NCI-H2107 (cell line): ENCODE data around the gene ICAM2.

Experiments
- DNase-seq: peaks from one replicate; lab custom pipeline; 2025; lab: John Stamatoyannopoulos, UW

Gene ICAM2

DNA sequence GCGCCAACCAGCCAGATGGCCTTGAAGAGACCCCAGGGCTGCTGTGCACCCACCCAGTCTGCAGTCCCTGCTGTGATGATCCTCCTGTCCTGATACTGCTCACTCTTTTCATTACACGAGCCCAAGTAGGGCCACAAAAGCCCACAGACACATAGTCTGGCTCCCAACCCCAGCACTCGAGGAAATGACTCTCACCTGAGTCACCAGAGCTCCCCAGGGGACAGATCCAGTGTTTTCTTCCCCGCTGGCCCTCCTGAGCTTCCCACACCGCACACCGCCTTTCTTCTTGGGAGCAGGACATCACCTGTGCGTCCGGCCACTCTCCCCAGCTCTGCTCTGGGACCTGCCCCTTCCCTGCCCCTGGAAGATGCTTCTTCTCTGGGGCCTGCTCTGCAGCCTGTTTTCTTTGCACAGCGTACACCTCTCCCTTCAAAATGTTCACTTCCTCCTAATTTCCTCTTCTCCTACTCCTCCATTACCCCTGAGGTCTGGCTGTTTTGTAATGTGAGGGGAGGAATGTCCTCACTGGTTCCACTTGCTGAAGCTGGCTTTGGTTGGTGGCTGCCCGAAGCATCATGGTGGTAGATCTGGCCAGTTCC, 45.7 kb downstream of the ICAM2 start:
- DNase-seq = no peak

DNA sequence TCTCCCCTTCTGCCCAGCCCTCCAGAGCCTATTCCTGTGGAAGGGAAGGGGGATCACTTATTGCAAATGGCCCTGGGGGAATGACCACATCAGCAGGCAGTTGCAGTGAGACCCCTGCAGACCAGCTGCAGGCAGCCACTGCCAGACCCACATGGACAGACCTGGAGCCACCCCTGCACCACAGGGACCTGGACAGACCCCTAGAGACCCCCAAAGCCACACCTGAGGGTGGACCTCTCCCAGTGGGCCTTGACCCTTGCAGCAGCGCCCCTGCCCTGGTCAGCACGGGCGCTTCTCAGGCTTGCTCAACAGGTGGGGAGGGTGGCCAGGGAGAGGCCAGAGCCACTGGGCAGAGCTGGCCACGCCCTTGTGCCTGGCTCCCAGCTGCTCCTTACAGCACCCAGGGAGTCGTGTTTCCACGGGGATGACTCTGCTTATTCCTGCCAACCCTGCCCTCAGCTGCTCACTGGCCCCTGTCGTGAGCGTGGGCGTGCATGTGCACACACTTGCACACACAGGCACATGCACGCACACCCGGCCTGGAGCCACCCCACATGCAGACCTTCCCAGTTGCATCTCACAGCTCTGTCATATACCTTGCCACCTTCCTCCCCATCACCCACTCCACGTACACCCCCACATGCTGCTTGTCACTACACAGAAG, 46.4 kb downstream of the ICAM2 start:
- no peak for DNase-seq

DNA sequence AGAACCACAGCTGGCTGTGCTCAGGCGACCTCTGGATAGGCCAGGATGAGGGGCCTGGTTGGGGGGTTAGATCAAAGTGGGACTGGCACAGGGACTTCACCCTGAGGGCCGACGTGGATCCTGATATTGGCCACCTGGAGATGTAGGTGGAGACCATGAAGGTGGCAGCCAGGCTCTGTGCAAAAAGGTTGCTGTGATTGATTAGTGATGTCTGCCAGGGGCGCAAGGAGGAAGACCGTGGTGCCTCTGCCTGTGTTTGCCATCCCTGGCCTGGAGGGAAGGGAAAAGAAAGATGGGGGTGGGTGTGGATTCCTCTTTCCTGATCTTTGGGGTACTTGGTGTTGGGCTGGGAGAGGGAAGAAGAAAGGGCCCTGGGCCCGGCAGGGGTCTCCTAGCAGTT, 47.2 kb downstream of the ICAM2 start:
- DNase-seq = no peak

DNA sequence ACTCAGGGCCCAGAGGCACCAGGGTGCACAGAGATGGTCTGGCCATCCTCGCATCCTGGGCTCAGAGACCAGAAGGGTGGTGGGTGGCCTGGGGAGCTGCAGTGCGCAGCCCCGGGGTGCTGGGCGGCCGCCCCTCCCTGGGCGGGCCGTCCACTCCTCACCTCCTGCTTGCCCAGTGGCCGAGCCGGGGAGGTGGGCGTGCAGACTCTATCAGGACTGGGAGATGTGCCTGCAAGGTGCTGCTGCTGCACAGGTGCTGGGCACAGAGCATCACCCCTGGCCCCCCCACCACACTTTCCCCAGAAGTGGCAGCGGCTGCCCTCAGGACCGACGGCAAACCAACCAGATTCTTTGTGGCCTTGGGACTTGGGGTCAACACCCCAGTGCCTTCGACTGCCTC, 47.6 kb downstream of the ICAM2 start, which contains the start of gene SCN4A:
Gene SCN4A, minus strand, starts transcription at position 123 of the 400 bp plus-strand sequence. Its CDS starts 77 bp downstream, at position 46.
- DNase-seq = no peak

DNA sequence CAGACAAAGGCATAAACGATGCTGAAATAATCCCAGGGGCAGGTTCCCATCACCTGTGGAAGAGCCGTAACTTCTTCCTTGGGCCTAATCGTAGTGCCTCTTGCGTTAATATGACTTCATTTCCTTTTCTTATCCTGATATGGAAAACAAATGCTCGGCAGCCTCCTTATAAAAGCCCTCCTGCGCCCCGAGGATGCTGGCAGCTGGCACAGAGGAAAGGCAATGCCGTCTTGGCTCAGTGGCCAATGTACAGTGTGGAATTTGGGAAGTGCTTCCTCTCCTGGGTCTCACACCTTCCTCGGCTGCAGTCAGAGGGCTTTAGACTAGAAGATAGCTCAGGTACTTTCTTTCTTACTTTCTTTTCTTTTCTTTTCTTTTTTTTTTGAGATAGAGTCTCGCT, 51.2 kb downstream of the ICAM2 start:
- no peak for DNase-seq

DNA sequence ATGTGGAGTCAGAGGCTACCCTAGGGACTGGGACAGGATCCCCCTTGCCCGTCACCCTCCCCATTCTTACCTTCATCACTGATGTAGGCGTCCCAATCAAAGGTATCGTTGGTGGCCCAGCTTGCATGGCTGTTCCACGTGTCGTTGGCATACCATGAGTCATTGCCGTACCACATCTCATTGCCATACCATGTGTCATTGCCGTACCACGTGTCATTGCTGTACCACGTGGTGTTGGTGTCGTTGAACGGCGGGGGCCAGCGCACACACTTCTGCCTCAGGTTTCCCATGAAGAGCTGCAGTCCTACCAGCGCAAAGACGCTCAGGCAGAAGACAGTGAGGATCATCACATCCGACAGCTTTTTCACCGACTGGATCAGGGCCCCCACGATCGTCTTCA, 52.5 kb downstream of the ICAM2 start:
- DNase-seq = no peak

DNA sequence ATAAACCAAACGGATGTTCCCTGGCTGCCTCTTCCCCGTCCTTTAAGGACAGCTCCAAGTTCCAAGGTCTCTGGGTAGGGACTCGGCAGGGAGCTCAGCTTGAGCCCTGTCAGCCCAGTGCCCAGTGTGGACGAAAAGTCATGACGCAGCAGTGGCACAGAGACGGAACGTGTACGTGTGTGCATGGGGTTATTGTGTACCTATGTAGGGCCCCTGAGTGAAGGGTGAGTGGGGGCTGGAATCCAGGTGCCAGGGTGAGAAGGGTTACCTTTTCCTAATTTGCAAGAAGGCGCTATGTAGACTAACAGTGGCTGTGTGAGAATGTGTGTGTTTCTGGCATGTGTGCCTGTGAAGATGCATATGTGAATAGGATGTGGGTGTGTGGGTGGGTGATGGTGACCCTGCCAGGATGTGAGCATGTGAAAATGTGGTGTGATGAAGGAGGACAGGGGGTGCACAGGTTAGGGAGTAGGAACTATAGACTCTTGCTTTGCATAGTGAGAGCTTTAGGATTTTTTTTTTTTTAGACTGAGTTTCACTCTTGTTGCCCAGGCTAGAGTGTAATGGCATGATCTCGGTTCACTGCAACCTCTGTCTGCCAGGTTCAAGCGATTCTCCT, 53.7 kb downstream of the ICAM2 start:
- no peak for DNase-seq

DNA sequence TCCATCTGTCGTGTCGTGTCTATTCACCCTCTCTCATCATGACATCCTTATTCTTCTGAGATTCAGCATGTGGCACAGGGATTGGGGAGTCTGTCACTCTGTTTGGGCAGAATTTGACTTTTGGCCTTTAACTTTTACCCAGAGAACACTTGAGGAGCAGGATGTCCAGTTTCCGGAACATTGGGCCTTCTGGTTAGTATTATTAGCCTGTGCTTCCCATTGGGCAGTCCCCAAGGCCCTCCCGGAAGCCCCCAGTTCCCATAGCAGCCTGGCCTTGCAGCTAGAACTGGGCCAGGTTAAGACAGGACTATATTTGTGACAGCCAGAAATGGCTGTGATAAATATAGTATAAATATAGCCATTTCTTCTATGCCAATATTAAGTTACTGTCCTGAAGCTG, 57.3 kb downstream of the ICAM2 start:
- DNase-seq = no peak

DNA sequence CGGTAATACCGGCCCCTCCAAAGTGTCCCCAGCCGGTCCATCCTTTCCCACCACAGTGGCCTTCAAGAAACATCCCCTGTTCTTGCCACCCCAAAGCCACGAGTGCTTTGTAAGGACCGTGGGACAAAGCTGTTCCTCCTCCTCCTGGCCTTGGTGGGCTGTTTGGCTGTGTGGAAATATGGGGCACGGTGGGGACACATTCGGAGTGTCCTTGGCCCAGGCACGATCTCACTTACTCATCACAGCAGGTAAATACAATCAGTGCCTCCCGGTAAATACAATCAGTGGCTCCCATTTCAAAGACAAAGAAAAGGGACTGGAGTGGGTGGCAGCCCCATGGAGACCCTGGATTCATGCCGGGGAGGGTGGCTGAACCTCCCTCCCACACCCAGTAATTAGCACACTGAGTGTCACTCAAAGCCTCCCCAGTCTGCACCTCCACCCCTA, 58.1 kb downstream of the ICAM2 start:
- DNase-seq = no peak

DNA sequence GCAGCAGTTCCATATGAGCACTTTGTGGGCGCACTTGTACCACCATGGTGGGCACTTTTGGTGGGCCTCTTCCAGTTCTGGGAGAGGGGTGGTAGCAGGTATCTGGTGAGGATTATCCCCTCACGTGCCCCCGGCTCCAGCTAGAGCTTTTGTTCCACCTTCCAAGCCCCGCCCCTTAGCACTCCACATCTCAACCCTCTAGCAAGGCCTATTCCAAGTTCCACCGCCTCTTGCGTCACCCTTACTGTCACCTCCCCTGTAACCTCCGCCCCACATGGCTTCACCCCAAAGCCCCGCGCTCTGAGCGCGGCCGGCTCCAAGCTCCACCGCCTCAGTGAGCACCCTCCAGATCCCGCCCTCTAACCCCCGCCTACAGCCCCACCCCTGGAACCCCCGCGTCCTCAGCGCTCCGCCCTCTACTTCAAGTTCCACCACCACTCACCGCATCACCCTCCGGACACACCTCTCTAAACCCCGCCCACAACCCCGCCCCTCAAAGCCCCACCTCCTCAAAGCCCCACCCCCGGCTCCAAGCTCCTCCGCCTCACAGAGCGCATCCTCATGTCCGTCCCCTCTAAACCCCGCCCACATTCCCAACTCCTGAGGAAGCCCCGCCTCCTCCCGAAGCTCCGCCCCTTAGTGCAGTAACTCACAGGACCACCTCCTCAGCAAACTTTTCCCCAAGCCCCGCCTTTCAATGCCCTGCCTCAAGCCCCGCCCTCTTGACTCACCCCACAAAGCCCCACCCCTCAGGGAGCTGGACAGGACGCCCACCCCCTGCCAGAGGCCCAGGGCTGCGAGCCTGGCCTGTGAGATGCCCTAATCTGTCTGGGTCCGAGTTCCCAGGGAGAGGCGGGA, 58.8 kb downstream of the ICAM2 start:
- no peak for DNase-seq

DNA sequence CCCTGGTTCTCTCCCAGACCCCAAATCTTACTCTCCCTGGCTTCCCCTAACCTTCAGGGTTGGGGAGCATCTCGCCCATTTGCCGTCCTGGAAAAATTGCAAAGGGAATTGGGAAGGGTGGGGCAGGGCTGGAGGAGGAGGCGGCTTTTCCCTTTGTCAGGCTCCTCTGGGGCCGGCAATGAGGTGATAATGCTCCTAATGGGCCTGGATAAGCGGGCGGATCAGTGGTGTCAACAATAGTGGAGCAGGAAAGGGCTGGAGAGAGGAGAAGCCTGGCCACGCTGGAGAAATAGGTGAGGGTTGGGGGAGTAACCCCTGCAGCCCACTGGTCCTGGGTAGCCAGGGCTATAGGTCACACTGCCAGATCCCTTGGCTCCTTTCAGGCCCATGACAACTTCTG, 60.0 kb downstream of the ICAM2 start:
- DNase-seq = no peak

DNA sequence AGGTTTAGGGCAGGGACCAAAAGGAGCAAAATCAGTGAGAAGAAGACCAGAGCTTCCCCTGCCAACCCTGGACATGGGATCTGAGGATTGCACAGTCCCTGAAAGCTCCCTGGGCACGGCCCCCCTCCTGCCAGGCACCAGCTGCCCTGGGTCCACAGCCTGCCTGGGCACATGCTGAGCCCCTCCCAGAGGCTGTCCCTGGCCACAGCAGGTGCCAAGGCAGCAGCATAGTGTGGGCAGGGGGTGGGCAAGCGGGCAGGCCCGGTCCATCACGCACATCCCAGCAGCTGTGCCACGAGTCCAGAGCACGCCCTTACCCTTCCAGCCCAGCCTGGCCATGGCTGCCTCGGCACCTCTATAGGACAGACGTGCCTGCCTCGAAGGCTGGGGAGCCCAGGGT, 60.4 kb downstream of the ICAM2 start:
- DNase-seq = no peak

DNA sequence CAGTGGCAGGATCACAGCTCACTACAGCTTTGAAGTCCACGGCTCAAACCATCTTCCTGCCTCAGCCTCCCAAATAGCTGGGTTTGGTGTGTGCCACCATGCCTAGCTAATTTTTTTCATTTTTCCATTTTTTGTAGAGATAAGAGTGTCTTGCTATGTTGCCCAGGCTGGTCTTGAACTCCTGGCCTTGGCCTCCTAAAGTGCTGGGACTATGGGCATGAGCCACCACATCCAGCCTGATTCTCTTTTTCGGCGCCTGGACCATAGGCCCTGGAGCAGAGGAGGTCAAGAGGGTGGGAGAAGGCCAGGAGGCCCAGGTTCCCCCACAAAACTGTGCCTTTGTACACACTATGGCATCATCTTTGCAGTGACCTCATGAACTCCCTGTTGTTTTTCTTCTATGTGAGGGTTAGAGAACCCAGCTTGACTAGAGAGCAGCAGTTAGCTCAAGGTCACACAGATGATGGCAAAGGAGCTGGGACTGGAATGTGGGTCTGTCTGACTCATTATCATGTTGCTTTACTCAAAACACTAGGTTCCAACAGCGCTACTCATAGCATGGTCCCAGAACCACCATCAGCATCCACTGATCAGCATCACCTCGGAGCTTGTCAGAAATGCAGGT, 64.0 kb downstream of the ICAM2 start:
- no peak for DNase-seq

DNA sequence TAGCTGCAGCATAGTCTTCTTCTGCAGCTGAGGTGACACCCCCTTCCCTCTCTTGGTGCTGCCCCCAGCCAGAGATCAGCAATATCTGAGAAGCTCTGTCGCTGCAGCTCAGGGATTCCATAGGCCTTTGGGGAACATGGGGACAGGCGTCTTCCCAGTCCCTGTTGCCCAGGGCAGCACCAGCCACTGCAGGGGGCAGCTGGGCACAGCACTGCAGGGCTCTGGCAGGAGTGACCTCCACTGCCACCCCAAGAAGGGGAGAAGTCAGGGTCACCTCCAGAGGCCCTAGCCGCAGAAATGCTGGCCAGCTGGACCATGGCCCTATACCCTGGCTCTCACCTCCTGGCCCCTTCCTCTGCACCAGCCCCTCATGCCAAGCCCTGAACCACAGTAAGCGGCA, 64.6 kb downstream of the ICAM2 start:
- DNase-seq = no peak

DNA sequence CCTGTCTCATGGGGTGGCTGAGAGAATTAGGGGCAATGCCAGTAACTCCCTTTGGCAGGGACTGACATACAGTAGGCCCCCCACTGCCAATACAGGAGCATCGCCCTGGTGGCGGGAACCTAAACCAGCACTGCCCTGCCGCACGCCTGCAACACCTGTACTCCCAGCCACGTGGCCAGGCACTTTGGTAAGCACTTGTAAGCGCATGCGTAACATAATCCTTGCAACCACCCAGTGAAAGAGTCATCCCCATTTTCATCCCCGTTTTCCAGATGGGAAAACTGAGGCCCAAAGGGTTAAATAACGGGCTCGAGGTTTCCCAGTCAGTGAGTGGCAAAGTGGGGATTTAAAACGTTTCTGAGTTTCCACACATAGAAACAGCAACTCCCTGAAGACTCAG, 65.2 kb downstream of the ICAM2 start:
- no peak for DNase-seq

DNA sequence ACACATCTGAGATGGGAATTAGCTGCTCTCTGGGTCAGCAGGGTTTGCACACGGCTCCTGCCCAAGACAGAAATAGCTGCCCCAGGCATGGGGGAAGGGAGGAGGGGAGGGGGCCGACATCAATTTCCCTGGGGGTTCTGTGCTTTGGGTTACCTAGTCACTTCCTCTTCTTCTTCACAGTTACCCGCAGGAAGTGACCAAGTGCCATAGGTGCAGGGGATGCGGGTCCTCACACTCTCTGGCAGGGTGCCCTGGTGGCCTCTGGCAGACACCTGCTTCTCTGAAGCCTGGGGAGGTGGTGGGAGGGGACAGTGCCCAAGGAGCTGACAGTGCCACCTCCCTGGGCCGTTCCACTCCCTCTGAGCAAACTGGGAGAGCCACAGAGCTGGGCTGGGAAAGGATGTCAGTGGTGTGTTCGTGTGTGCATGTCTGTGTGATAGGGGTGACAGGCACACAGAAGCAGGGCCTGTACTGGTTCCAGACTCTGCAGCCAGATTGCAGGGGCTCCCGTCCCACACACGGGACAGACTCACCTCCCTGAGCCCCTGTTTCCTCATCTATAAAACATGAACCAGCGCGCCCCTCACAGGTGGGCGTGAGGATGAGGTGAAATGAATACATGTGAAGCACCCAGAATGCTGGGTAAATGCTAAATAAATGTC, 65.9 kb downstream of the ICAM2 start:
- no peak for DNase-seq
